ENCODE measurements around the gene PSG2. TPM values are rescaled to one million over a fixed set of nuclear protein-coding genes. Genes with fewer than 3 reads are reported as not detected.
"Not testable (repeated sequence)": the region's sequence is repeated elsewhere in the genome, so short reads cannot be mapped to it uniquely, and the experiment has no call there.

The PSG2 gene
- polyA plus RNA-seq, 1 of the 3 experiments (the other 2 are of a cell fraction) = 0.16 TPM

GRCh38 chr19:43058440-43058839 is 24.1 kb downstream of the PSG2 start:
- H3K9me3 ChIP-seq; H4K20me1 ChIP-seq (ENCODE audit: insufficient read depth); DNase-seq; CTCF ChIA-PET; H3K79me2 ChIP-seq (ENCODE audit: insufficient read depth); H3F3A ChIP-seq (replicated peaks; ENCODE audit: insufficient read depth); H3K4me1 ChIP-seq (ENCODE audit: control insufficient read depth in 1 of 2, insufficient read depth in 2 of 2, low read depth in 1 of 2, low read length in 1 of 2); H3K36me3 ChIP-seq (replicated peaks in 1 of 2; ENCODE audit: control insufficient read depth in 1 of 2, insufficient read depth in 2 of 2, low read length in 1 of 2); H3K9ac ChIP-seq; H3K27ac ChIP-seq (ENCODE audit: low read depth in 2 of 2, low read length in 1 of 2); H2AFZ ChIP-seq (ENCODE audit: low read depth); POLR2A ChIA-PET; H3K4me3 ChIP-seq (ENCODE audit: low read depth in 2 of 2, low read length in 1 of 2); H3K9me2 ChIP-seq; H3K27me3 ChIP-seq (ENCODE audit: insufficient read depth); H3K4me2 ChIP-seq: not testable (repeated sequence)
- WGBS (ENCODE audit: low lambda C conversion rate) = 0% methylated on average over 2 of the region's 2 CpGs

- H3K79me2 ChIP-seq (ENCODE audit: insufficient read depth); H3K27ac ChIP-seq (ENCODE audit: low read depth in 2 of 2, low read length in 1 of 2); H3K4me3 ChIP-seq (ENCODE audit: low read depth in 2 of 2, low read length in 1 of 2); H3F3A ChIP-seq (replicated peaks; ENCODE audit: insufficient read depth); POLR2A ChIA-PET; H3K36me3 ChIP-seq (replicated peaks in 1 of 2; ENCODE audit: control insufficient read depth in 1 of 2, insufficient read depth in 2 of 2, low read length in 1 of 2); CTCF ChIA-PET; H3K4me1 ChIP-seq (ENCODE audit: control insufficient read depth in 1 of 2, insufficient read depth in 2 of 2, low read depth in 1 of 2, low read length in 1 of 2); H2AFZ ChIP-seq (ENCODE audit: low read depth); H3K9me3 ChIP-seq; H3K27me3 ChIP-seq (ENCODE audit: insufficient read depth); H3K4me2 ChIP-seq; DNase-seq; H4K20me1 ChIP-seq (ENCODE audit: insufficient read depth); H3K9me2 ChIP-seq; H3K9ac ChIP-seq: not testable (repeated sequence)
- 58% methylated on average over 3 of the region's 3 CpGs for WGBS (ENCODE audit: low lambda C conversion rate)
These were observed 34.5 kb downstream of the PSG2 start for GRCh38 chr19:43047966-43048365.

- CTCF ChIA-PET; H3K9ac ChIP-seq; DNase-seq; H3K4me1 ChIP-seq (ENCODE audit: control insufficient read depth in 1 of 2, insufficient read depth in 2 of 2, low read depth in 1 of 2, low read length in 1 of 2); POLR2A ChIA-PET; H3K36me3 ChIP-seq (replicated peaks in 1 of 2; ENCODE audit: control insufficient read depth in 1 of 2, insufficient read depth in 2 of 2, low read length in 1 of 2); H3K4me2 ChIP-seq; H3K4me3 ChIP-seq (ENCODE audit: low read depth in 2 of 2, low read length in 1 of 2); H3K27ac ChIP-seq (ENCODE audit: low read depth in 2 of 2, low read length in 1 of 2); H2AFZ ChIP-seq (ENCODE audit: low read depth); H3K9me2 ChIP-seq; H3F3A ChIP-seq (replicated peaks; ENCODE audit: insufficient read depth); H3K27me3 ChIP-seq (ENCODE audit: insufficient read depth); H4K20me1 ChIP-seq (ENCODE audit: insufficient read depth); H3K9me3 ChIP-seq; H3K79me2 ChIP-seq (ENCODE audit: insufficient read depth): not testable (repeated sequence)
- 20% methylated on average over 2 of the region's 2 CpGs for WGBS (ENCODE audit: low lambda C conversion rate)
These were observed 35.9 kb downstream of the PSG2 start for GRCh38 chr19:43046578-43046977.

GRCh38 chr19:43043492-43044180 is 38.9 kb downstream of the PSG2 start:
- H3K36me3 ChIP-seq (replicated peaks in 1 of 2; ENCODE audit: control insufficient read depth in 1 of 2, insufficient read depth in 2 of 2, low read length in 1 of 2); CTCF ChIA-PET; H3K79me2 ChIP-seq (ENCODE audit: insufficient read depth); DNase-seq; H3K27me3 ChIP-seq (ENCODE audit: insufficient read depth); H3K27ac ChIP-seq (ENCODE audit: low read depth in 2 of 2, low read length in 1 of 2); H2AFZ ChIP-seq (ENCODE audit: low read depth); POLR2A ChIA-PET; H3F3A ChIP-seq (replicated peaks; ENCODE audit: insufficient read depth); H3K4me2 ChIP-seq; H3K4me1 ChIP-seq (ENCODE audit: control insufficient read depth in 1 of 2, insufficient read depth in 2 of 2, low read depth in 1 of 2, low read length in 1 of 2); H4K20me1 ChIP-seq (ENCODE audit: insufficient read depth); H3K9me3 ChIP-seq; H3K9ac ChIP-seq; H3K9me2 ChIP-seq; H3K4me3 ChIP-seq (ENCODE audit: low read depth in 2 of 2, low read length in 1 of 2): not testable (repeated sequence)
- WGBS (ENCODE audit: low lambda C conversion rate) = 17% methylated on average over 1 of the region's 1 CpG

Data from SK-N-SH (cell line).